Measurements from ENCODE around the gene STXBP3.

STXBP3 gene

DNA sequence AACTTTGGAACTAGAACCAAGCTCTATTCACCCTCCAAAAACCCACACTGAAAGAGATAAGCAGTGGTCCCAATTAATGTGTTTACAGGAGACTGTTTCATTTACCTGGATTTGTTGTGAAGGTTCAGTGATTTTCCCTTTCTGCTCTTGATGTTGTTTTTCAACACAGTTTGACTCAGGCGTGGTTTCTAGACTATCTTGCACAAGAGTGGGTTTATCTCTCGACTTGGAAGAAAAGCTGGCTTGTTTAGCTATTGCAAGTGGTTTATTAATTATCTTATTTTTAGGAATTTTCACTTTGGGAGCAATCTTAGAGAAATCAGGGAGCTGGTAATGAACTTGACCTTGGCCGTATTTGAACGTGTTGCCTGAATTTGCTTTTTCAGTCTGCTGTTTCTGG is 105.1 kb downstream of the STXBP3 start:
- H3K9ac ChIP-seq (ENCODE audit: low read depth, low read length) = no peak overlapping the region
- no peak overlapping the region for H3K4me3 ChIP-seq (ENCODE audit: low read length)
- no peak overlapping the region for H3K27ac ChIP-seq (ENCODE audit: low read length)
- peaks cover 3% of the 10 kb centered on the region; the same call in 1 of the 2 replicates for H3K4me1 ChIP-seq (ENCODE audit: insufficient read depth, low read length)
- H3K36me3 ChIP-seq (ENCODE audit: insufficient read depth, low read depth, low read length) = no peaks in the 10 kb centered on the region
- no peaks in the 10 kb centered on the region for H3K27me3 ChIP-seq (ENCODE audit: insufficient read depth, low read length)
- no peaks in the 10 kb centered on the region for H3K9me3 ChIP-seq (ENCODE audit: insufficient read depth, low read depth, low read length)

DNA sequence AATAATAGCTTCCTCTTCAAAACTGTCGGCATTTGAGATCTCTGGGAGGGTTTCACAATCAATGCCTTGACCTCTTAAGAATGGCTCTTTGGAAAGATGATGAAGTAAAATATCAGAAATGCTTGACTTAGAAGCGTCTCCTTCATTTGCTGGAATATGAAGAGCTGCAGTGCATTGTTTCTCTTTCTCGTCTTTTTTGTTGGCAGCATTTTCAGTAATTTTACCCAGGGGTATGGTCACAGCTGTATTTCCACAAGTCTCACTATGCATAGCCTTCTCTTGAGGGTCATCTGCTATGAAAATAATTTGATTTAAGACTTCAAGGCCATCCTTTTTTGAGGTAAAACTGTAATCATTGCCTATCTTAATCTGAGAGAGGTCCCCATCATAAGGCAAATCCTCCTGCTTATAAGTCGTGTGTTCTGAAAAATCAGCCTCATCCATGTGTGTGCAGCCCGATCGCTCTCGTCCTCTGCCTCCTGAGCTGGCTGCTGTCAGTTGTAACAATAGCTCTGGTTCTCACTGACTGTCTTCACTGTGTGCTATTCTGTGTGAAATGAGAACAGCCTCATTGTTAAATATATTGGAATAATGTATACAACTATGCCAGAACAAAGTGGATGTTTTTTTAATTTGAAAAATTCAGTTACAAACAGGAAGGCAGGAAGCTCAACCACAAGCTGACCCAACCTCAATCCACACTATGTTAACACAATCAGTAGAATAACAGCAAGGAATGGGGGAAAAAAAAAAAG is 105.9 kb downstream of the STXBP3 start:
- H3K36me3 ChIP-seq (ENCODE audit: insufficient read depth, low read depth, low read length) = no peaks in the 10 kb centered on the region
- H3K4me1 ChIP-seq (ENCODE audit: insufficient read depth, low read length) = peaks cover 3% of the 10 kb centered on the region; the same call in 1 of the 2 replicates
- no peak overlapping the region for H3K9ac ChIP-seq (ENCODE audit: low read depth, low read length)
- H3K27me3 ChIP-seq (ENCODE audit: insufficient read depth, low read length) = no peaks in the 10 kb centered on the region
- no peak overlapping the region for H3K4me3 ChIP-seq (ENCODE audit: low read length)
- H3K9me3 ChIP-seq (ENCODE audit: insufficient read depth, low read depth, low read length) = no peaks in the 10 kb centered on the region
- no peak overlapping the region for H3K27ac ChIP-seq (ENCODE audit: low read length)

DNA sequence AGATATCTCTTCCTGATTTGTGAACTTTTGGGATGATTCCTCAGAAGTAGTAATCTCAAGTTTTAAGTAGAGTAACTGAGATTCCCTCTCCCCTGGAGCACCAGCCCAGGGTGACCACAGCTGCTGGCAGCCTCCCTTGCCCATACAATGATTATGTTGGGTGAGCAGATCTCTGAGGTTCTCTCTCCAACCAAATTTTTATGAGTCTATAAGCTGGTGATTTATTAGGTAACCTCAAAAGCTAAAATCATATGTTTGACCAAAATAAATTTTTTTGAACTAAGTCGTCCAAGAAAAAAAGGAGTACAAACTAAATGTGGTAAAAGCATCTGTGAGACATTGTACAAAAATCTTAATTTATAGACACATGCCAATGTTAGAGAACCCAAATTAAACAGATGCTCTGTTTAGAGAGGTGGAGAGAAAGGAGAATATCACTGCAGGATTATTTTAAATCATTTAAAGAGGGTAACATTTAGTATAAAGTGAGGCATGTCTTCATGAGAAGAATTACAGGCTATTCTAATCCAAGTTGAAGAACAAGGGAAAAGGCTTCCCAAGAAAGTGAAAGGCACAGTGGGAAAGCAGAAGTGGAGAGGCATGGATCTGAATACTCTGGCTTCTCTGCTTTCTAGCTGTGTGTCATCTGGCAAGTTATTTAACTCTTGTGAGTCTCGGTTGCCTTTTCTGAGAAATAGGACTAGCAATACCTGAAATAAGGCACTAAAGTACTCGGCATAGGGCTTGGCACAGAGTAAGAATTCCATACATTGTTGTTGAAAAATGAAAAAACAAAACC is 107.9 kb downstream of the STXBP3 start:
- Histone ChIP-seq H3K4me1 (ENCODE audit: insufficient read depth, low read length) (peaks cover 3% of the 10 kb centered on the region; the same call in 1 of the 2 replicates), H3K27ac (ENCODE audit: low read length) (no peak overlapping the region), H3K9ac (ENCODE audit: low read depth, low read length) (no peak overlapping the region), H3K36me3 (ENCODE audit: insufficient read depth, low read depth, low read length) (no peaks in the 10 kb centered on the region), H3K27me3 (ENCODE audit: insufficient read depth, low read length) (no peaks in the 10 kb centered on the region), H3K4me3 (ENCODE audit: low read length) (no peak overlapping the region), H3K9me3 (ENCODE audit: insufficient read depth, low read depth, low read length) (no peaks in the 10 kb centered on the region)

DNA sequence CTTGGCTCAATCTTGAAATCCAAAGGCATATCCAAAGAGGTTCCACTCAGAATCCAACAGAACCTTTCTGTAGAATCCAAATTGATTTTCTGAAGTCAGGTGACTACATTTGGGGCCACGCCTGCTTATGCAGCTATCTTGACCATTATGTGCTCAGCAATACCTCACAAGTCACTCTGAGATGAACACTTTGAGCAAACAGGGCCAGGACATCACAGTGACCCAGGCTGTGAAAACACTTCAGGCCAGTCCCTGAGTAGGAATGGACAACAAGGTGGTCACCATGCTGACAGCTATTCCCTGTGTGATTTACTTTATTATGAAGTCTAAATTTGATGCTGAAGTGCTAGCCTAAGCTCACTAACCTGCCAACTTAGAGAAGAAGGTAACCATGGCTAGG is 110.5 kb downstream of the STXBP3 start, which contains the start of gene AKNAD1:
TSS of gene AKNAD1 (minus strand) at position 101 of the 400 bp plus-strand sequence. CDS start 4,430 bp downstream, outside the sequence.
- H3K4me1 ChIP-seq (ENCODE audit: insufficient read depth, low read length) = peaks cover 3% of the 10 kb centered on the region; the same call in 1 of the 2 replicates
- H3K9ac ChIP-seq (ENCODE audit: low read depth, low read length) = no peak within 1 kb of the TSS
- no peak within 1 kb of the TSS for H3K4me3 ChIP-seq (ENCODE audit: low read length)
- H3K9me3 ChIP-seq (ENCODE audit: insufficient read depth, low read depth, low read length) = no peaks in the 10 kb centered on the region
- no peak within 1 kb of the TSS for H3K27ac ChIP-seq (ENCODE audit: low read length)
- no peaks in the 10 kb centered on the region for H3K36me3 ChIP-seq (ENCODE audit: insufficient read depth, low read depth, low read length)
- H3K27me3 ChIP-seq (ENCODE audit: insufficient read depth, low read length) = no peaks in the 10 kb centered on the region

DNA sequence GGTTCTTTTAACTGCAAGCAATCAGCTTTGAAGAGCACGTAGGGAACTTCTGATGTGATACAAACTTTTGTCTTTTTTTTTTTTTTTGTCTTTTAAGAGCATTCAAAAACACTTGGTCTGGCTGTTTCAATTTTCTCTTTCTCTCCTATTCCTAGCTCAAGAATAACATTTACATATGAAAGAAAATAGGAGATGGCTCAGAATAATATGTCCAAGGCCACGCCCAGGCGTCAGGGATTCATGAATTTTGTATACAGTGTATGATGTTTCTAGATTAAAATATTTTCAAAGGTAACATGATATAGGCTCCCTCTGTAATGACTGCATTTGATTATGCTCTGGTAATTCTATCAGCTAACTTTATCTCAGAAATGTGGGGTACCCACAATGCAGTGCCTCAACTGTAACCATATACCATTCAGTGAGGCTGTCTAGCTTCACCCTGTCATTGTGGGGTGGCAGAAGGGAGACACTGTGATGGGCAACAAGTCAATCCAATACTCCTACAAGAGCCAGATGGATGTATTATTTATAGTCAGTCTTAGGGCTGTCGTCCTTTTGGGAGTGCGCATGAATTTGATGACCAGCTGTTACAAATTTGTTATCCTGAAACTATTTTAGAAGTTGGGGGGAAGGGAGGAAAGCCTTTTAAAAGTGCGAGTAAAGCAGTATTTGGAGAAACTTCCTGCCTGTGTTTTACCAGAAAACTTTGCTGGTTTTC is 111.9 kb downstream of the STXBP3 start:
- H3K27me3 ChIP-seq (ENCODE audit: insufficient read depth, low read length) = no peaks in the 10 kb centered on the region
- H3K36me3 ChIP-seq (ENCODE audit: insufficient read depth, low read depth, low read length) = no peaks in the 10 kb centered on the region

More for the DNA sequence above, 111.9 kb downstream of the STXBP3 start:
- Histone ChIP-seq H3K4me1 (ENCODE audit: insufficient read depth, low read length) (peaks cover 3% of the 10 kb centered on the region; the same call in 1 of the 2 replicates), H3K9ac (ENCODE audit: low read depth, low read length) (no peak overlapping the region), H3K27ac (ENCODE audit: low read length) (no peak overlapping the region), H3K9me3 (ENCODE audit: insufficient read depth, low read depth, low read length) (no peaks in the 10 kb centered on the region), H3K4me3 (ENCODE audit: low read length) (no peak overlapping the region)

Data from iPS-20b (cell line).